Activated CD8-positive, alpha-beta memory T cell treated with anti-CD3 and anti-CD28 coated beads for 1 hour (primary cell): ENCODE measurements around the gene KLC4.

Experiments used
- DNase-seq, 2 donors: peaks; one replicate each; pipeline ENCODE4 v3.0.0-alpha.2; 2020; ENCODE audit warnings: low read depth in 1 of 2; ENCODE audit errors: extremely low read depth in 1 of 2

KLC4 gene

DNA sequence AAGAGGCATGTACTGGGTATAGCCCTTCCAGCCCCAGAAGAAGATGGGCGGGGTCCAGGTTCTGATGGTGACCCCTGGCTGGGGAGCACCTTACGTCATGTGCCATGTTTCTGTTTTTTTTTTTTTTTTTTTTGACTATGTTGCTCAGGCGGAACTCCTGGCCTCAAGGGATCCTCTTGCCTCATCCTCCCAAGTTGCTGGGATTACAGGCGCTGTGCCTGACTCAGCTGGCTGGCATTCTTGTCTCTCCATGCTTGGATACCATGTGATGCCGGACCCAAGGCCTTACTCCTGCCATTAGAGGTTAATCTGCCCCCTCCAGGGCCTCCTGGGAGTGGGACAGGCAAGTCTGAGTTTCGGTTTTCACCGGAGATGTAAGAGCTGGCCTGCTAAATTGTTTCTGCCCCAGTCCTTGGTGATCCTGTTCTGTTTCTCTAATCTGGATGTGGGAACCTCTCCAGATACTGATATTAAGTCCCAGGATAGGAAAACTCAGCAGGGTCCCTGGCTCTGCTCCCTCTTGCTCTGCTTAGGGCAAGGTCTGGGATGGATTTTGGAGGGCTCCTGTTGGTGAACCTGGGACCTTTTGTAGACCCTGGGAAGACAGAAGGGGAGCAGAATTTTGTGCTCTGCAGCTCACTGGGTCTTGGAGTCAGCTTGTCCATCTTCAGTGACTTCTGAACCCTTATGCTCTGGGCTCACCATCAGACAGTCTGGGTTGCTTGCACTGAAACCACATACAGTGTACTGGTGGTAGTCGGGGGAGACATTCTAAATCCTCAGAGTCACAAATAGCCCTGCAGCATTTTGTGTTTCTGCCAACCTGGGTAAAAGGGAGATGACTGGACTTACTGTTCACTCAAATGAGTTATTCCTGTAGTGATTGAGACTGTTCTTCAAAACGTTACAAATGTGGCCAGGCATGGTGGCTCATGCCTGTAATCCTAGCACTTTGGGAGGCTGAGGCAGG is 61.8 kb downstream of the KLC4 start:
- DNase-seq, result no peak

DNA sequence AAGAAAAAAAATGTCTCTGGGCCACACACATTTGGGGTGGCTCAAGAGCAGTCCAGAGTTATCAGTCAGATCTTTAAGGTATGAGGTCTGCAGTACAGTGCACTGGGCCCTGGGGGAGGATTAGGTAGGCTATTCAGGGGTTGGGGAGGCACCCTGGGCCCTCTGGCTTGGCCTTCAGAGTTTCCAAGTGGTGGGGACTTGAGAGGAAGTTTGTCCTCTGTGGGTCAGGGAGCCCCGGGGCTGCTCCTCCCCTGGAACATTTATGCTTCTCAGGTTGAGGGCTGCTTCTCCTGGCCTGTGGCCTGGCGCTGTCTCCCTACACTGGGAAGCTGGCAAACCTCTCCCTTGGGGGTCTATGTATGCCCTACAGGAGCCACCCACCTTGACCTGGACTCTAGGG is 62.7 kb downstream of the KLC4 start:
- no peak for DNase-seq

GRCh38 chr6:43123461-43124314 is 64.3 kb downstream of the KLC4 start:
- no peak for DNase-seq

GRCh38 chr6:43124481-43124880 is 65.0 kb downstream of the KLC4 start:
- DNase-seq, result no peak
